ENCODE data around the gene SLX4IP.
"Not testable (repeated sequence)": the region's sequence is repeated elsewhere in the genome, so short reads cannot be mapped to it uniquely, and the experiment has no call there.

Gene SLX4IP

DNA sequence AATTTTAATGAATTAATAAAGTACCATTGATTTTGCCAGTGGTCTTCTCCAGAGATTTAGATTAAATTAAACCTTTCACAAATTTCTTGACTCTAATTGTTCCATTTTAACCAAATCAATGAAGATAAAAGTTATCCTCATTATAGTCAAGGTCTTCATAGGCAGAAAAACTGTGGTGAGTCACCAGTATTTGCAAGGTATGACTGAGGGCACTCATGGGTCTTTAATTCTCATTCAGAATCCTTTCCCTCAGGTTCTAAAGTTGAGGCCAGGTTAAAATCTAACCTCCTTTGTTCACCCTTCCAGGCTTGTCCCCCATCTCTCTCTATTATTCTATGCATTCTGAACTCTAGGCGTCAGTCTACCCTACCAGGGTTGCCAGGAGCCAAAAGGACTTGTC lies 144.8 kb downstream of the SLX4IP start:
- no peak for DNase-seq

GRCh38 chr20:10580700-10581099 lies 145.6 kb downstream of the SLX4IP start:
- DNase-seq: no peak

DNA sequence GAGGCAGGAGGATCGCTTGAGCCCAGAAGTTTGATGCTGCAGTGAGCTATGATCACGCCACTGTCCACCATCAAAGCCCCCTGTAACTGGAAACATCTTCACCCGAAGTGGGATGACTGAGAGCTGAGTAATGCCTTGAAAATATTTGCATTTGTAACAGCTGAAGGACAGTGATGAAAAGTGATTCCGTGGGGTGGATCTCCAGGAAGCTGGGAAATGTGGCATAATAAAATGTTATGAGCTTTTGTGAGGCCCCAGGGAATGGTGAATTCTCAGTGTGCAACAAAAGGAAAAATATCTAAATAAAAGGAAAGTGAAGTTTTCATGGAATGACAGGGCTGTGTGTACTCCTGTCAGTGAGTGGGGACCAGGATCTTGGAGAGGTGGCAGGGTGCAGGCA lies 146.7 kb downstream of the SLX4IP start:
- DNase-seq: no peak

GRCh38 chr20:10584371-10584770 lies 149.3 kb downstream of the SLX4IP start:
- DNase-seq: no peak

GRCh38 chr20:10585308-10585707 lies 150.2 kb downstream of the SLX4IP start:
- DNase-seq: no peak

GRCh38 chr20:10586296-10586695 lies 151.2 kb downstream of the SLX4IP start:
- DNase-seq: no peak

DNA sequence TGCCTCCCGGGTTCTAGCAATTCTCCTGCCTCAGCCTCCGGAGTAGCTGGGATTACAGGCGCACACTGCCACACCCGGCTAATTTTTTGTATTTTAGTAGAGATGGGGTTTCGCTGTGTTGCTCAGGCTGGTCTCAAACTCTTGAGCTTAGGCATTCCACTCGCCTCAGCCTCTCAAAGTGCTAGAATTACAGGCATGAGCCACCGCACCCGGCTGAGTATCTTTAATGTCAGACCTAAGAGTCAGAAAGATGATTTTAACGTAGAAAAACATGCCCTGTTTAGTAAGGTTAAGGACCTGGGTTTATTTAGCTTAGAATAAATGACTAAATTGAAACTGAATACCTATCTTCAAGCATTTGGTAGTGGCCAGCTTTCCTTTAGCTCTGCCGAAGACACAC lies 155.3 kb downstream of the SLX4IP start:
- not testable (repeated sequence) for DNase-seq

DNA sequence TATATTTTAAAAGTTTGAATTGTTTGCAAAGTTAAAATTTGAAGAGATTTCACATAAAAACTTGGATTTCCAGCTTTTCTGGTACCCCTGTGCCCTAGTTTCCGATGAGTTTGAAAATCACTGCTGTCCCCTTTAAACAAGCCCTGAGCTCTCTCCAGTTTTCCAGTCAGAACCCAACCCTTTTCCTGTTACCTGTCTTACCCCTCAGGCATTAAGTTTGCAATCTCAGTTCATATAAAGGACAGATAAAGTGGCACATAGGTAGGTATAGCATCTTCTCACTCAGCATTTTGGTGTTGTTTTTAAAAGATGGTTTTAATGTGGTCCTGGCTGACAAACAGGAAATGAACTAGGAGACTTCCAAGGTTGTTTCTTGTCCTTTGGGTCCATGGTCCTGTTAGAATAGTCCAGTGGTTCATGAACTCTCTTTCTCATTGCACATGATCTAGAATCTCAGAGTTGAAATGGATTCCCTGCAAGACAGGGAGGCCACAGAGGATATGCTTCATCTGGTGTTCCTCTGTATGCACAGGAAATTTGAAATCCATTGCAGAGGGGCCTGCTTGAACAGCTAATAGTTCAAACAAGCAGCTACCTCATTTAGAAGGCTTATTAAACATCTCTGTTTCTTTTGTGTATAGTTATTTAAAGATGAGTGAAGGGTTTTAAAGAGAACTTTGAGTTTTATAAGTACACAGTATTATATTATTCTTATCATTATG lies 156.0 kb downstream of the SLX4IP start:
- DNase-seq: no peak

GRCh38 chr20:10591946-10592521 lies 156.9 kb downstream of the SLX4IP start:
- no peak for DNase-seq

DNA sequence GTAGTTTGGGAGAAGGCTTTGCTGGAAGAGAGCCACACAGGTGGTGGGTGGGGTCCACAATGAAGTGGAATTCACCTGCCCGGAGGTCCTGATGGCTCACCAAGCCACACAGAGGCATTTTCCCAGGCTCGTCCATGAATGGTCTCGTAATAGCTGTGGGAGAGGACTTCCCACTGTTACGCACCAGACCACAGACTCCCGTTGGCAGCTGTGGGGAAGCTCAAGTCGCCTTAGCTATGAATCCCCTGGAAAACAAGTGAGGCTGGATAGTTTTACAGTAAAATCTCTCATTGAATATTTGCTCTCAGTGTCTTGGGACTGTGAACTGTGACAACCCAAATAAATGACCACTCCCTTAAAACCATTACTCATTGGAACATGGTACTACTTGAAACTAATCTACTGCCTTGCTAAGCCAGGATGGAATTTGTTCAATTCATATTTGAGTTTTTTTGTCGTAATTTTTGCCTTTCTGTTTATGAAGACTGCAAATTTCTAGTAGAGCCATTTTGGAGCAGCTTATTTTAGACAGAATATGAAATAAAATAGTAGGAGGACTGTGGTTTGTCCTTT lies 159.3 kb downstream of the SLX4IP start:
- no peak for DNase-seq

DNA sequence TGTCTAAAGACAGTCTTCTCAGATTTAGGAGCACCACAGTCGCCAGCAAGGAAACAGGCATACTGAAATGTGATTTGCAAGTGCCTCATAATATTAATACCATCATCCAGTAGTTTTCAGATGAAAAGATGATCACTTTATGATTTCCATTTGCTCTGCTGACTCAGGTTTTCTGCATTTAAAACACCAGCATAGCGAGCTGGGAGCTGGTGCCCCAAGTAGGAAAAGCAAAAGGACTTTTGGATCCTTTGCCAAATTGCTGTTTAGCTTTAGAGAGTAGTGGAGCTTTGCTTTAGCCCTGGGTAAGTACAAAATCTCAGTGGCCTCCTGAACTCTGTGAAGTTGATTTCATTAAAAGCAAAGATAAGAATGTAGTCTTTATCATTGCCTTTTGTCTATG lies 160.2 kb downstream of the SLX4IP start:
- DNase-seq: no peak

GRCh38 chr20:10595985-10596384 lies 160.9 kb downstream of the SLX4IP start:
- no peak for DNase-seq

DNA sequence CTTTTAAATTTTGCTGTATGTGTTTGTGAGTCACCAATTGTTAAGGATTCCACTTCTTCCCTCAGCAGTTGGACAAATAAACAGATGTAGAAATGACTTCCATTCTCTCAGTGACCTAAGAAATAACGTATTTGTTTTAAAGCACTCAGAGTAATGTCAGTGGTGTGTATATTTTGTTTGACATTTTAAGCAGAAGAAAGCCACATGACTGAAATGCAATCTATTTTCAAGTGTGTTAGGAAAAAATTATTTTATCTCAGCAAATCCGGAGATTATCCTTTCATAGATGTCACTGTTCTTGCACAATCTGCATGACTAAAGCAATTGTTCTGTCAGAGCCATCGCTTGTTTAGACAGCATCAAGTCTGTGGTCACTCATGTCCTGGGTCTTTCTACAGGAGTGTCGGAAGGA lies 161.6 kb downstream of the SLX4IP start:
- DNase-seq: no peak

DNA sequence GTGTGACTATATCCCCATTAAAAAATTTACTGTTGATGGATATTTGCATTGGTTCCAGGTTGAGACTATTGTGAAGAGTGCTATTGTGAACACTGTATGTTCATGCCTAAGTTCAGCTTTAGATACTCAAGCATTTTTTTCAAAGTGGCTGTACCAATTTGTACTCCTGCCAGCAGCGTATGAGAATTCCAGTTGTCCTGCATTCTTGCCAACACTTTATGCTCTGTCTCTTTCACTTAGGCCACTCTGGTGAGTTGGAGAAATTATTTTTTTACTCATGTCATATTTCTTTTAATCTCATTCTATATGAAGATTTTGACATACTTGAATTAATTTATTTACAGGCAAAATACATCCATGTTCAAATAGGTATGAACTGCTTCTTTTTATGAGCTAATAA lies 162.5 kb downstream of the SLX4IP start:
- no peak for DNase-seq

GRCh38 chr20:10602221-10602871 lies 167.2 kb downstream of the SLX4IP start:
- no peak for DNase-seq

GRCh38 chr20:10603378-10603777 lies 168.3 kb downstream of the SLX4IP start:
- no peak for DNase-seq

GRCh38 chr20:10603971-10604864 lies 169.1 kb downstream of the SLX4IP start:
- no peak for DNase-seq

DNA sequence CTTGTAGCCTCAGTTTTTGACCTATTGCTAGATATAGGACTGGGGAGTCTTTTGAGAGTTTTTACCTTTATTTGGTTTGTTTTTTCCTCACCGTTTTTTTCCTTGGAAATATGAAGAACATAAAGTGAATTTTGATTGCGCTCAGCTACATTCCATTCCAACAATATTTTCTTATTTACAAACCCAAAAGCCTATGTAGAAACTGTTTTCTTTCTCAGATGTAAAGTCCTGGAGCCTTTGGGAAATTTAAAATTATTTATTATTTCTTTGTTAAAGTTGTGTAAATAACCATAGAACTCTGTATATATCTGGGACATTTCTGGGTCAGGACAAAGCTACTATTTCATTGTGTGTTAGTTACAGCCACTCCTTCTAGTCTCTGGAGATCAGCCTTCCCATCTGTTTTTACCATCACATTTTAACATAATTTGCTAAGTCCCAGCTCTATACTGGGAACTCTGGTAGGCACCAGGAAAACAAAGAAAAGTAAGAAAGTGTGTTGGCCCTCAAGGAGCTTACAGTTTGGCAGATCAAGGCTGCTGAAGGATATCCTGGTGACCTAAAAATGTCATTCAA lies 169.8 kb downstream of the SLX4IP start:
- DNase-seq: no peak

GRCh38 chr20:10605547-10606195 lies 170.6 kb downstream of the SLX4IP start:
- no peak for DNase-seq

DNA sequence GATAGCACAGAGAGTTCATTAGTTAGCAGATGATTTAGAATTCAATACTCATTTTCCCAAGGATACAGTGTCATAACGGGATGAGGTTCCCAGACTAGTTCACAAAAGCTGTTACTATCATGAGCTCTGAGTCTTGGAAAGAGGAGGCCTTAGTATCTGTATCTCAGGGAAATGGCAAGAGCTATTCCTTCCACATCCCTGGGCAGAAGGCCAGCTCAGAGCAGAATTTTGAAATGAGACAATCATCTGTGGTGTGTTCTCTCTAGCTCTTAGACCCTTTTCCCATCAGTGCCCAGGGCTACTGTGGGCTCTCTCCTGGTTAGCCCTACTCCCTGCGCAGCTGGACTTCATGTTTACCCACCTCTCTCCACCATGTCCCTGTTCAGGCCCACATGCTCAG lies 174.2 kb downstream of the SLX4IP start:
- DNase-seq: no peak

DNA sequence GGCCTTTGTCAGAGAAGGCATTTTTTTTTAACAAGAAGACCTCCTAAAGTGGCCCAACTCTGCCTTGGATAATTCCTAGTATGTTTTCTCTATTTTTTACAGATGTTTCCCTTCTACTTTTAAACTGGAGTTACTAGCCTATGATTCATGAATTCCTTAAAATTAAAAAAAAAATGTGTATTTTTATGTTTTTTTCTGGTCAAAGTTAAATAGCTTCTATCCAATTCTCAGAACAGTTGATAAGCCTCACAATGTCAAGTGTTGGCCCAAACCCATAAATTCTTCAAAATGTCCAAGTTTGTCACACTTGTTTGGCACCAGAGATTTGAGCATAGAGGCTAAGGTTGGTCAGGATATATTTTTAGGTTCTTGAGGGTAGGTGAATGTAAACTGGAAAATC lies 174.7 kb downstream of the SLX4IP start:
- no peak for DNase-seq

- no peak for DNase-seq
Measured at GRCh38 chr20:10610251-10610650, 175.1 kb downstream of the SLX4IP start.

Measured in GDM1 (cell line).